ENCODE results near the gene GRAP2.

Gene GRAP2

GRCh38 chr22:40021401-40022000, 120.6 kb downstream of the GRAP2 start:
- DNase-seq: peak in 1 of 2 experiments; percentile 53

- DNase-seq: no peak
Measured at GRCh38 chr22:40022536-40023240, 121.8 kb downstream of the GRAP2 start.

All from NCI-H187 (cell line).